OCI-LY3 (cell line): ENCODE data around the gene TRAF5.

Experiments used
- EZH2phosphoT487 ChIP-seq: fragments of 200-600 bp; shearing (Covaris generic); IDR thresholded peaks from 2 replicates; pipeline ENCODE4 v1.6.1; 2018; ENCODE audit warnings: antibody characterized with exemption, mixed run types, low read depth
- TF ChIP-seq, protein P1 (sequence below): fragments of 200-600, 300-600 bp; sonication (generic); IDR thresholded peaks from 2 replicates; pipeline ENCODE4 v1.5.1; 2014; ENCODE audit warnings: antibody characterized with exemption, low read length, low read depth

DNA sequence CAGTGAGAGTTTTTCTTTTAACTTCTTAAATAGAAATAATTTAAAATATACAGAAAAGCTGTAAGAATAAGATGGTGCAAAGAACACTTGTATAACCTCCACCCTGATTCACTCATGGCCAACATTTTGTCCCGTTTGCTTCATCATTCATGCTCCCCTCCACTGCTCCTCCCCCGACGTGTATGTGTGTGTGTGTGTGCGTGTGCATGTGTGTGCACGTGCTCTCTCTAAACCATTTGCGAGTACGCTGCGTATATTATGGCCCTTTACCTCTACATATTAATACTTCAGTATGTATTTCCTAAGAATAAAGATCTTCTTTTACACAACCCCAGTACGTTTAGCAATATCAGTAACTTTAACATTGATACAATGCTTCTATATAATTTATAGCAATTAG is 43.0 kb downstream of the TRAF5 start:
- TF ChIP-seq, protein P1, sequence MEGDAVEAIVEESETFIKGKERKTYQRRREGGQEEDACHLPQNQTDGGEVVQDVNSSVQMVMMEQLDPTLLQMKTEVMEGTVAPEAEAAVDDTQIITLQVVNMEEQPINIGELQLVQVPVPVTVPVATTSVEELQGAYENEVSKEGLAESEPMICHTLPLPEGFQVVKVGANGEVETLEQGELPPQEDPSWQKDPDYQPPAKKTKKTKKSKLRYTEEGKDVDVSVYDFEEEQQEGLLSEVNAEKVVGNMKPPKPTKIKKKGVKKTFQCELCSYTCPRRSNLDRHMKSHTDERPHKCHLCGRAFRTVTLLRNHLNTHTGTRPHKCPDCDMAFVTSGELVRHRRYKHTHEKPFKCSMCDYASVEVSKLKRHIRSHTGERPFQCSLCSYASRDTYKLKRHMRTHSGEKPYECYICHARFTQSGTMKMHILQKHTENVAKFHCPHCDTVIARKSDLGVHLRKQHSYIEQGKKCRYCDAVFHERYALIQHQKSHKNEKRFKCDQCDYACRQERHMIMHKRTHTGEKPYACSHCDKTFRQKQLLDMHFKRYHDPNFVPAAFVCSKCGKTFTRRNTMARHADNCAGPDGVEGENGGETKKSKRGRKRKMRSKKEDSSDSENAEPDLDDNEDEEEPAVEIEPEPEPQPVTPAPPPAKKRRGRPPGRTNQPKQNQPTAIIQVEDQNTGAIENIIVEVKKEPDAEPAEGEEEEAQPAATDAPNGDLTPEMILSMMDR: no peak
- no peak for TF ChIP-seq EZH2phosphoT487
